ENCODE measurements around the gene SPAG16. TPM values are rescaled to one million over a fixed set of nuclear protein-coding genes. Genes with fewer than 3 reads are reported as not detected.

SPAG16 gene
- total RNA-seq, 1 donor from 2014 or later, result 16.7 TPM

GRCh38 chr2:214244847-214245246 is 960.6 kb downstream of the SPAG16 start:
- no peak overlapping the region for H3K4me3 Mint-ChIP-seq (ENCODE audit: unreplicated experiment)
- H3K4me1 ChIP-seq (ENCODE audit: insufficient read depth, low read length), result no peaks in the 10 kb centered on the region
- TF ChIP-seq EZH2 (IDR thresholded peaks at IDR 0.05; ENCODE audit: insufficient read depth, low read length) (no peak), CTCF (IDR thresholded peaks at IDR 0.05; ENCODE audit: insufficient read depth, low read depth, low read length) (no peak)
- H3K27ac ChIP-seq (ENCODE audit: low read depth, low read length), result no peak overlapping the region
- H3K27me3 ChIP-seq (ENCODE audit: insufficient read depth, low read length), result no peaks in the 10 kb centered on the region
- no peak overlapping the region for H3K4me3 ChIP-seq (ENCODE audit: insufficient read depth, low read depth, low read length)
- H3K9me3 Mint-ChIP-seq (ENCODE audit: unreplicated experiment), result no peaks in the 10 kb centered on the region
- no peaks in the 10 kb centered on the region for H3K27me3 Mint-ChIP-seq (ENCODE audit: low read depth, unreplicated experiment)
- no peak overlapping the region for H2AFZ ChIP-seq (ENCODE audit: low read depth, low read length)
- H3K4me2 ChIP-seq (ENCODE audit: low read length), result no peak overlapping the region
- no peaks in the 10 kb centered on the region for H3K36me3 ChIP-seq (ENCODE audit: insufficient read depth, low read length)
- FAIRE-seq (peak; percentile 20), DNase-seq (ENCODE audit: low read depth) (peak; percentile 57)
- no peaks in the 10 kb centered on the region for H3K79me2 ChIP-seq (ENCODE audit: insufficient read depth, low read length)
- H3K27ac Mint-ChIP-seq (ENCODE audit: unreplicated experiment), result peak overlapping the region; percentile 63
- H3K9me3 ChIP-seq (ENCODE audit: insufficient read depth, low read depth, low read length), result no peaks in the 10 kb centered on the region
- H4K20me1 ChIP-seq (ENCODE audit: insufficient read depth, low read length), result no peaks in the 10 kb centered on the region
- H3K4me1 Mint-ChIP-seq (ENCODE audit: low read depth, unreplicated experiment), result peaks cover 12% of the 10 kb centered on the region
- no peaks in the 10 kb centered on the region for H3K36me3 Mint-ChIP-seq (ENCODE audit: low read depth, unreplicated experiment)
- H3K9ac ChIP-seq (ENCODE audit: low read length), result no peak overlapping the region

GRCh38 chr2:214246417-214246816 is 962.2 kb downstream of the SPAG16 start:
- Mint-ChIP-seq H3K4me1 (ENCODE audit: low read depth, unreplicated experiment) (peaks cover 15% of the 10 kb centered on the region), H3K27me3 (ENCODE audit: low read depth, unreplicated experiment) (no peaks in the 10 kb centered on the region), H3K27ac (ENCODE audit: unreplicated experiment) (no peak overlapping the region), H3K9me3 (ENCODE audit: unreplicated experiment) (no peaks in the 10 kb centered on the region), H3K36me3 (ENCODE audit: low read depth, unreplicated experiment) (no peaks in the 10 kb centered on the region), H3K4me3 (ENCODE audit: unreplicated experiment) (no peak overlapping the region)
- TF ChIP-seq CTCF (IDR thresholded peaks at IDR 0.05; ENCODE audit: insufficient read depth, low read depth, low read length), result no peak
- no peak for TF ChIP-seq EZH2 (IDR thresholded peaks at IDR 0.05; ENCODE audit: insufficient read depth, low read length)
- Histone ChIP-seq H3K4me2 (ENCODE audit: low read length) (no peak overlapping the region), H3K27me3 (ENCODE audit: insufficient read depth, low read length) (no peaks in the 10 kb centered on the region), H3K9ac (ENCODE audit: low read length) (no peak overlapping the region), H2AFZ (ENCODE audit: low read depth, low read length) (no peak overlapping the region), H3K79me2 (ENCODE audit: insufficient read depth, low read length) (no peaks in the 10 kb centered on the region), H3K27ac (ENCODE audit: low read depth, low read length) (no peak overlapping the region), H3K4me3 (ENCODE audit: insufficient read depth, low read depth, low read length) (no peak overlapping the region), H3K9me3 (ENCODE audit: insufficient read depth, low read depth, low read length) (no peaks in the 10 kb centered on the region), H4K20me1 (ENCODE audit: insufficient read depth, low read length) (no peaks in the 10 kb centered on the region), H3K4me1 (ENCODE audit: insufficient read depth, low read length) (no peaks in the 10 kb centered on the region), H3K36me3 (ENCODE audit: insufficient read depth, low read length) (no peaks in the 10 kb centered on the region)
- DNase-seq (ENCODE audit: low read depth) (no peak), FAIRE-seq (no peak)

- H3K4me1 Mint-ChIP-seq (ENCODE audit: low read depth, unreplicated experiment), result peaks cover 15% of the 10 kb centered on the region
- Histone ChIP-seq H3K4me1 (ENCODE audit: insufficient read depth, low read length) (no peaks in the 10 kb centered on the region), H3K9me3 (ENCODE audit: insufficient read depth, low read depth, low read length) (no peaks in the 10 kb centered on the region), H3K4me2 (ENCODE audit: low read length) (no peak overlapping the region), H3K9ac (ENCODE audit: low read length) (no peak overlapping the region), H3K4me3 (ENCODE audit: insufficient read depth, low read depth, low read length) (no peak overlapping the region), H3K79me2 (ENCODE audit: insufficient read depth, low read length) (no peaks in the 10 kb centered on the region), H3K27me3 (ENCODE audit: insufficient read depth, low read length) (no peaks in the 10 kb centered on the region), H3K36me3 (ENCODE audit: insufficient read depth, low read length) (no peaks in the 10 kb centered on the region), H3K27ac (ENCODE audit: low read depth, low read length) (no peak overlapping the region), H4K20me1 (ENCODE audit: insufficient read depth, low read length) (no peaks in the 10 kb centered on the region), H2AFZ (ENCODE audit: low read depth, low read length) (no peak overlapping the region)
- no peak overlapping the region for H3K27ac Mint-ChIP-seq (ENCODE audit: unreplicated experiment)
- H3K36me3 Mint-ChIP-seq (ENCODE audit: low read depth, unreplicated experiment), result no peaks in the 10 kb centered on the region
- no peak overlapping the region for H3K4me3 Mint-ChIP-seq (ENCODE audit: unreplicated experiment)
- FAIRE-seq (no peak), DNase-seq (ENCODE audit: low read depth) (no peak)
- no peak for TF ChIP-seq EZH2 (IDR thresholded peaks at IDR 0.05; ENCODE audit: insufficient read depth, low read length)
- TF ChIP-seq CTCF (IDR thresholded peaks at IDR 0.05; ENCODE audit: insufficient read depth, low read depth, low read length), result no peak
- no peaks in the 10 kb centered on the region for H3K27me3 Mint-ChIP-seq (ENCODE audit: low read depth, unreplicated experiment)
- no peaks in the 10 kb centered on the region for H3K9me3 Mint-ChIP-seq (ENCODE audit: unreplicated experiment)
These were observed 963.3 kb downstream of the SPAG16 start for GRCh38 chr2:214247531-214247930.

All from astrocyte (in vitro differentiated cells and primary cell).